HL-60 (cell line): ENCODE measurements around the gene BAD.

Experiments
- GABPA ChIP-seq: IDR thresholded peaks from 2 replicates; pipeline ENCODE4 v1.6.1; 2012; ENCODE audit warnings: low read depth
- POLR2AphosphoS5 ChIP-seq: IDR thresholded peaks from 2 replicates; pipeline ENCODE4 v1.6.1; 2012; ENCODE audit warnings: low read depth
- SPI1 ChIP-seq: IDR thresholded peaks from 2 replicates; pipeline ENCODE4 v1.6.1; 2012; ENCODE audit warnings: low read depth, mild to moderate bottlenecking, borderline replicate concordance
- TF ChIP-seq, protein P1 (sequence below): IDR thresholded peaks from one replicate; pipeline ENCODE4 v1.5.1; 2011; ENCODE audit warnings: low read length, control low read depth, inconsistent platforms; ENCODE audit not compliant: insufficient read depth

DNA sequence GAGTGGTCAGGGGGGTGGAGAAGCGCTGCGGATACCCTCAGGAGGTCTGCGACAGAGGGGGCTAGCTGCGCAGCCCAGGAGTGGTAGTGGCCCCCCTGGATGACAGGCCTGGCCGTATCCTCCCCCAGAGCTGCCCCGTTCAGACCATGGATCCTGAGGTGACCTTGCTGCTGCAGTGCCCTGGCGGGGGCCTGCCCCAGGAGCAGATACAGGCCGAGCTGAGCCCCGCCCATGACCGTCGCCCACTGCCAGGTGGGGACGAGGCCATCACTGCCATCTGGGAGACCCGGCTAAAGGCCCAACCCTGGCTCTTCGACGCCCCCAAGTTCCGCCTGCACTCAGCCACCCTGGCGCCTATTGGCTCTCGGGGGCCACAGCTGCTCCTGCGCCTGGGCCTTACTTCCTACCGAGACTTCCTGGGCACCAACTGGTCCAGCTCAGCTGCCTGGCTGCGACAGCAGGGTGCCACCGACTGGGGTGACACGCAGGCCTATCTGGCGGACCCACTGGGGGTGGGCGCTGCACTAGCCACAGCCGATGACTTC is 57.9 kb downstream of the BAD start:
- TF ChIP-seq, protein P1, sequence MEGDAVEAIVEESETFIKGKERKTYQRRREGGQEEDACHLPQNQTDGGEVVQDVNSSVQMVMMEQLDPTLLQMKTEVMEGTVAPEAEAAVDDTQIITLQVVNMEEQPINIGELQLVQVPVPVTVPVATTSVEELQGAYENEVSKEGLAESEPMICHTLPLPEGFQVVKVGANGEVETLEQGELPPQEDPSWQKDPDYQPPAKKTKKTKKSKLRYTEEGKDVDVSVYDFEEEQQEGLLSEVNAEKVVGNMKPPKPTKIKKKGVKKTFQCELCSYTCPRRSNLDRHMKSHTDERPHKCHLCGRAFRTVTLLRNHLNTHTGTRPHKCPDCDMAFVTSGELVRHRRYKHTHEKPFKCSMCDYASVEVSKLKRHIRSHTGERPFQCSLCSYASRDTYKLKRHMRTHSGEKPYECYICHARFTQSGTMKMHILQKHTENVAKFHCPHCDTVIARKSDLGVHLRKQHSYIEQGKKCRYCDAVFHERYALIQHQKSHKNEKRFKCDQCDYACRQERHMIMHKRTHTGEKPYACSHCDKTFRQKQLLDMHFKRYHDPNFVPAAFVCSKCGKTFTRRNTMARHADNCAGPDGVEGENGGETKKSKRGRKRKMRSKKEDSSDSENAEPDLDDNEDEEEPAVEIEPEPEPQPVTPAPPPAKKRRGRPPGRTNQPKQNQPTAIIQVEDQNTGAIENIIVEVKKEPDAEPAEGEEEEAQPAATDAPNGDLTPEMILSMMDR = no peak
- TF ChIP-seq POLR2AphosphoS5 (no peak), SPI1 (no peak), GABPA (no peak)
